H1 (cell line): ENCODE measurements around the gene VOPP1. TPM values are rescaled to one million over a fixed set of nuclear protein-coding genes. Genes with fewer than 3 reads are reported as not detected.

Experiments
- CTCF ChIA-PET: fragments of 300-600 bp; sonication (Branson Sonifier 250); formaldehyde crosslinking; loops from one replicate; lab custom pipeline; 2021; ENCODE audit not compliant: partially characterized antibody; lab: Charles Lee
- POLR2A ChIA-PET: fragments of 300-600 bp; sonication (Branson Sonifier 250); formaldehyde crosslinking; loops from one replicate; lab custom pipeline; 2021; ENCODE audit warnings: inconsistent platforms; ENCODE audit not compliant: partially characterized antibody; lab: Charles Lee
- DNase-seq, 2 experiments: peaks; one replicate each; pipeline versions ENCODE4 v3.0.0 to v3.0.0-alpha.2; 2010 to 2022; ENCODE audit warnings: low spot score in 2 of 2, low read depth in 1 of 2, mixed read lengths in 1 of 2
- FAIRE-seq: peaks from 2 replicates; lab custom pipeline; 2011; peaks lifted over from hg19 to GRCh38; lab: Jason Lieb, UNC
- H2AFZ ChIP-seq: 2 replicates; pipeline ENCODE4 v1.8.1; 2012; ENCODE audit warnings: low read length, inconsistent platforms
- H2AK5ac ChIP-seq: 2 replicates; pipeline ENCODE4 v1.6.1; 2013; ENCODE audit warnings: low read depth, low read length
- H2BK120ac ChIP-seq: replicated peaks from 2 replicates; pipeline ENCODE3; 2013; ENCODE audit warnings: low read depth, low read length, inconsistent platforms
- H2BK12ac ChIP-seq: 2 replicates; pipeline ENCODE4 v1.6.1; 2013; ENCODE audit warnings: low read depth, low read length
- H2BK15ac ChIP-seq: 2 replicates; pipeline ENCODE4 v1.6.1; 2013; ENCODE audit warnings: low read length
- H2BK20ac ChIP-seq: 2 replicates; pipeline ENCODE4 v1.6.1; 2013; ENCODE audit warnings: low read length
- H2BK5ac ChIP-seq: 2 replicates; pipeline ENCODE4 v1.6.1; 2013; ENCODE audit warnings: low read depth, low read length
- H3K14ac ChIP-seq: 2 replicates; pipeline ENCODE4 v1.6.1; 2013; ENCODE audit warnings: inconsistent platforms; ENCODE audit not compliant: insufficient read length
- H3K18ac ChIP-seq: 2 replicates; pipeline ENCODE4 v1.6.1; 2013; ENCODE audit warnings: low read length; ENCODE audit errors: extremely low read depth
- H3K23ac ChIP-seq: 2 replicates; pipeline ENCODE4 v1.6.1; 2013; ENCODE audit warnings: inconsistent platforms; ENCODE audit not compliant: insufficient read length
- H3K23me2 ChIP-seq: 2 replicates; pipeline ENCODE4 v1.6.1; 2013; ENCODE audit warnings: low read depth, low read length
- H3K27ac ChIP-seq: 2 replicates; pipeline ENCODE4 v1.6.1; 2011; ENCODE audit warnings: low read depth, low read length, inconsistent platforms
- H3K27me3 ChIP-seq, 4 experiments: replicated peaks in 1 of 4; 1 replicate in 1 of 4; 2 replicates in 3 of 4; pipeline versions ENCODE4 v1.6.1 to v1.8.1; 2011 to 2013; ENCODE audit warnings: low read length in 3 of 4, mild to moderate bottlenecking in 3 of 4, inconsistent platforms in 2 of 4, mixed read lengths in 2 of 4, moderate library complexity in 1 of 4; ENCODE audit not compliant: control insufficient read depth in 3 of 4, insufficient read depth in 3 of 4; ENCODE audit errors: extremely low read depth in 1 of 4
- H3K36me3 ChIP-seq, 4 experiments: 2 replicates each; pipeline versions ENCODE4 v1.6.1 to v1.8.1; 2011 to 2013; ENCODE audit warnings: mild to moderate bottlenecking in 4 of 4, low read length in 3 of 4, moderate library complexity in 2 of 4, control low read depth in 1 of 4, inconsistent platforms in 1 of 4; ENCODE audit not compliant: insufficient read depth in 4 of 4, control insufficient read depth in 2 of 4
- H3K4ac ChIP-seq: replicated peaks from 2 replicates; pipeline ENCODE3; 2013; ENCODE audit warnings: low read length, low read depth, mixed read lengths, inconsistent platforms; ENCODE audit not compliant: insufficient read length
- H3K4me1 ChIP-seq, 4 experiments: replicated peaks in 1 of 4; 1 replicate in 1 of 4; 2 replicates in 3 of 4; pipeline versions ENCODE4 v1.6.1 to v1.8.1; 2011 to 2013; ENCODE audit warnings: low read length in 3 of 4, inconsistent platforms in 2 of 4, mixed read lengths in 1 of 4; ENCODE audit not compliant: insufficient read depth in 4 of 4, control insufficient read depth in 3 of 4
- H3K4me2 ChIP-seq, 2 experiments: 2 replicates each; pipeline versions ENCODE4 v1.6.1 to v1.8.1; 2011 to 2013; ENCODE audit warnings: low read depth in 2 of 2, low read length in 2 of 2, control low read depth in 1 of 2, inconsistent platforms in 1 of 2, mild to moderate bottlenecking in 1 of 2; ENCODE audit not compliant: insufficient read depth in 1 of 2
- H3K4me3 ChIP-seq, 4 experiments: fragments of 200-600, 300-600 bp in 1 of 4; sonication (generic), shearing (Covaris generic), sonication (Bioruptor Twin) in 1 of 4; 2 replicates each; pipeline versions ENCODE4 v1.5.1 to v1.8.1; 2011 to 2016; ENCODE audit warnings: low read length in 4 of 4, low read depth in 3 of 4, control low read depth in 2 of 4, inconsistent platforms in 2 of 4, mild to moderate bottlenecking in 2 of 4, mixed read lengths in 1 of 4, moderate library complexity in 1 of 4; ENCODE audit not compliant: insufficient read depth in 2 of 4; ENCODE audit errors: extremely low read depth in 1 of 4
- H3K56ac ChIP-seq: replicated peaks from 2 replicates; pipeline ENCODE3; 2013; ENCODE audit warnings: low read depth, mild to moderate bottlenecking, mixed read lengths, low read length, inconsistent platforms; ENCODE audit not compliant: insufficient read length
- H3K79me1 ChIP-seq: 2 replicates; pipeline ENCODE4 v1.6.1; 2013; ENCODE audit warnings: low read depth, low read length, control low read depth
- H3K79me2 ChIP-seq, 2 experiments: 2 replicates each; pipeline versions ENCODE4 v1.6.1 to v1.8.1; 2012 to 2013; ENCODE audit warnings: low read length in 2 of 2, mild to moderate bottlenecking in 2 of 2, inconsistent platforms in 1 of 2; ENCODE audit not compliant: insufficient read depth in 2 of 2, control insufficient read depth in 1 of 2
- H3K9ac ChIP-seq, 4 experiments: replicated peaks in 1 of 4; 1 replicate in 1 of 4; 2 replicates in 3 of 4; pipeline versions ENCODE4 v1.6.1 to v1.8.1; 2011 to 2013; ENCODE audit warnings: low read depth in 3 of 4, low read length in 3 of 4, control low read depth in 2 of 4, mild to moderate bottlenecking in 2 of 4, moderate library complexity in 2 of 4, inconsistent platforms in 1 of 4; ENCODE audit errors: extremely low read depth in 1 of 4
- H3K9me3 ChIP-seq, 2 experiments: 2 replicates each; pipeline versions ENCODE4 v1.6.1 to v1.8.1; 2012 to 2013; ENCODE audit warnings: mild to moderate bottlenecking in 2 of 2, moderate library complexity in 2 of 2, control low read depth in 1 of 2, inconsistent platforms in 1 of 2, low read depth in 1 of 2, low read length in 1 of 2, mixed read lengths in 1 of 2; ENCODE audit not compliant: insufficient read depth in 2 of 2
- H4K20me1 ChIP-seq, 2 experiments: replicated peaks in 1 of 2; 2 replicates each; pipeline versions ENCODE3 to v1.8.1; 2011 to 2013; ENCODE audit warnings: inconsistent platforms in 2 of 2, low read length in 2 of 2, mild to moderate bottlenecking in 1 of 2; ENCODE audit not compliant: insufficient read depth in 2 of 2, control insufficient read depth in 1 of 2
- H4K5ac ChIP-seq: 2 replicates; pipeline ENCODE4 v1.6.1; 2013; ENCODE audit warnings: low read length, low read depth, mixed read lengths, inconsistent platforms; ENCODE audit not compliant: insufficient read length
- H4K8ac ChIP-seq: 2 replicates; pipeline ENCODE4 v1.8.0; 2013; ENCODE audit warnings: mild to moderate bottlenecking, moderate library complexity, low read length, inconsistent platforms; ENCODE audit not compliant: insufficient read depth; ENCODE audit errors: extremely low read depth
- H4K91ac ChIP-seq: replicated peaks from 2 replicates; pipeline ENCODE3; 2013; ENCODE audit warnings: low read length, mixed read lengths, inconsistent platforms; ENCODE audit not compliant: insufficient read length
- CTCF ChIP-seq, 3 experiments: IDR thresholded peaks; 1 replicate in 2 of 3; 2 replicates in 1 of 3; pipeline versions ENCODE4 v1.5.1 to v1.6.1; 2011; ENCODE audit warnings: low read length in 3 of 3, mild to moderate bottlenecking in 3 of 3, inconsistent platforms in 2 of 3, low read depth in 1 of 3, moderate library complexity in 1 of 3; ENCODE audit not compliant: insufficient read depth in 1 of 3; ENCODE audit errors: control extremely low read depth in 1 of 3
- E2F6 ChIP-seq: IDR thresholded peaks from 2 replicates; pipeline ENCODE4 v1.6.1; 2012; ENCODE audit warnings: inconsistent platforms
- RAD21 ChIP-seq, 2 experiments: IDR thresholded peaks in 1 of 2; conservative IDR thresholded peaks in 1 of 2; 2 replicates each; pipeline ENCODE4 v1.6.1; 2011; ENCODE audit warnings: low read depth in 2 of 2, low read length in 2 of 2, improper control_type of control experiment in 1 of 2, inconsistent platforms in 1 of 2, mild to moderate bottlenecking in 1 of 2, moderate library complexity in 1 of 2
- WGBS, 2 experiments: shearing (Covaris generic) in 1 of 2; methylation state at CpG; one replicate each; pipeline versions ENCODE4 v1.1.6 to v1.1.7; 2013 to 2015; ENCODE audit warnings: low lambda C conversion rate in 2 of 2, mixed read lengths in 2 of 2, inconsistent platforms in 1 of 2, low coverage in 1 of 2, missing lambda C conversion rate in 1 of 2; ENCODE audit not compliant: insufficient replicate concordance in 2 of 2, insufficient coverage in 1 of 2, insufficient read length in 1 of 2; ENCODE audit errors: extremely low coverage in 1 of 2, missing lambda C conversion rate in 1 of 2; 5-methylcytosine and 5-hydroxymethylcytosine counted together
- polyA plus RNA-seq, 7 experiments: library from polyadenylated mRNA; depleted of rRNA in 3 of 7; stranded (reverse) in 5 of 7; unstranded in 2 of 7; fragments of >200 nt in 5 of 7; fragments of 200-250 nt in 2 of 7; gene quantifications; 1 replicate in 5 of 7; 2 replicates in 1 of 7; 4 replicates in 1 of 7; pipeline versions ENCODE4 v1.2.1 to v1.2.3, GENCODE V29; 2011 to 2013; ENCODE audit warnings: missing spikeins in 2 of 7, mixed read lengths in 2 of 7
- total RNA-seq: library from RNA; stranded (reverse); fragmentation: NEBNext Ultra II Directional; extraction: Animal tissue kit (Norgen Biotek cat#: 25700); gene quantifications from 2 replicates; pipeline ENCODE4 v1.2.1, GENCODE V29; 2021

VOPP1 gene
- total and polyA plus RNA-seq, 2 of the 8 experiments (the other 6 are each of a cell fraction or from before 2014, with no cell fraction given): 44.7 to 83.0 TPM

- CTCF ChIA-PET: interaction anchor here (1.0 to 2.2 kb wide), 7 partner anchors 8 to 24 kb away, joined by 3 to 6 read pairs (median 5); no protein-coding TSS in a partner anchor
- Histone ChIP-seq H2BK120ac (no peak overlapping the region), H3K36me3 (no peaks in the 10 kb centered on the region), H2AK5ac (no peak overlapping the region), H2BK20ac (no peak overlapping the region), H2BK15ac (no peak overlapping the region), H3K9me3 (no peaks in the 10 kb centered on the region), H4K8ac (no peak overlapping the region), H3K27ac (no peak overlapping the region), H3K4me1 (peaks cover 4 to 26% (median 10%) of the 10 kb centered on the region in 4 experiments), H4K5ac (no peak overlapping the region), H4K91ac (no peak overlapping the region), H3K79me2 (peaks cover 0 to 74% of the 10 kb centered on the region in 2 experiments; a peak in 2 of 4 replicates), H2AFZ (no peak overlapping the region), H3K4me2 (no peak overlapping the region), H3K23me2 (no peaks in the 10 kb centered on the region), H2BK12ac (no peak overlapping the region), H3K9ac (no peak overlapping the region), H3K27me3 (no peaks in the 10 kb centered on the region), H3K18ac (no peak overlapping the region), H4K20me1 (peaks cover 24 to 25% of the 10 kb centered on the region in 2 experiments), H3K23ac (no peak overlapping the region), H3K4me3 (no peak overlapping the region), H3K79me1 (peaks cover 9% of the 10 kb centered on the region), H3K56ac (no peak overlapping the region), H3K4ac (no peak overlapping the region), H3K14ac (no peak overlapping the region), H2BK5ac (no peak overlapping the region)
- POLR2A ChIA-PET: no interaction called here
- FAIRE-seq (no peak), DNase-seq (no peak)
- WGBS, 2 experiments: 92% methylated on average over 21 of the region's 21 CpGs; no CpG with 5 or more reads in 1 of the 2 experiments
- TF ChIP-seq RAD21 (IDR thresholded peaks at IDR 0.05 in 1 of 2, conservative IDR thresholded peaks at IDR 0.05 in 1 of 2; ENCODE audit: low read depth in 2 of 2, low read length in 2 of 2) (peak; percentile 14 to 27; a peak in 2 of 4 replicates), CTCF (IDR thresholded peaks at IDR 0.05; ENCODE audit: control extremely low read depth in 1 of 3, insufficient read depth in 1 of 3, low read depth in 1 of 3, low read length in 3 of 3) (no peak), E2F6 (peak; percentile 52)
Observed at GRCh38 chr7:55524558-55525310, 47.6 kb downstream of the VOPP1 start.
